Skeletal muscle satellite cell (primary cell): ENCODE data around the gene TCP11X1. TPM values are rescaled to one million over a fixed set of nuclear protein-coding genes. Genes with fewer than 3 reads are reported as not detected.
"Not testable (repeated sequence)": the region's sequence is repeated elsewhere in the genome, so short reads cannot be mapped to it uniquely, and the experiment has no call there.

Source experiments
- H3K27me3 ChIP-seq: 2 replicates; pipeline ENCODE4 v1.7.0; 2013; ENCODE audit warnings: low read length; ENCODE audit not compliant: control insufficient read depth, insufficient read depth
- H3K36me3 ChIP-seq: 2 replicates; pipeline ENCODE4 v1.7.0; 2013; ENCODE audit warnings: mild to moderate bottlenecking, control low read depth, low read length; ENCODE audit not compliant: insufficient read depth
- H3K4me1 ChIP-seq: 2 replicates; pipeline ENCODE4 v1.7.0; 2013; ENCODE audit warnings: low read length; ENCODE audit not compliant: control insufficient read depth, insufficient read depth
- H3K4me2 ChIP-seq: 2 replicates; pipeline ENCODE4 v1.7.0; 2013; ENCODE audit warnings: mild to moderate bottlenecking, low read length
- H3K4me3 ChIP-seq: 2 replicates; pipeline ENCODE4 v1.7.0; 2013; ENCODE audit warnings: low read length
- H3K9ac ChIP-seq: 2 replicates; pipeline ENCODE4 v1.7.0; 2013; ENCODE audit warnings: mild to moderate bottlenecking, low read depth, low read length, moderate library complexity
- H3K9me3 ChIP-seq: replicated peaks from 2 replicates; pipeline ENCODE4 v1.7.0; 2013; ENCODE audit warnings: mild to moderate bottlenecking, control low read depth, low read length
- total RNA-seq: library from RNA; depleted of rRNA; stranded (reverse); fragments of >200 nt; gene quantifications from 2 replicates; pipeline ENCODE4 v1.2.3, GENCODE V29; 2012; rRNA removed

Gene TCP11X1
- total RNA-seq, result not detected in 2 replicates

DNA sequence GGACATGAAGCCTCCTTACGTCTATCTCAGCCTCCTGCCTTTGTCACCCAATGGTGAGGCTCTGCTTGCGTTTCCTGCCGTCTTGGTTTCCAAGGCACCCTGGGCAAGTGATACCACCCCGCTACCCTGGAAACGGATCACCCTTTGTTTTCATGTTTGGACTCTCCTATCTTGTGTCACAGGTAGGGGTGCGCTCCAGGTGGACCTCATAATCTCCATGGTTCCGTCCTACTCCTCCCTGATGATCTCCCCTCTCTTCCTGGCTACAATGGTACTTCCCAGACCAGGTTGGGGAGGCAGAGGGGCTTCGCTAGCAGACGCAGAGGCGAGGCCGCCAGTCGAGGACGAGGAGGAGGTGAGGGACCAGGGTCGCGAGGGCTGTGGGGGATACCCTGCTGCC lies at the start of gene TCP11X1:
Gene TCP11X1, plus strand, starts transcription at position 316 of the 400 bp plus-strand sequence.
- not testable (repeated sequence) for H3K4me3 ChIP-seq, H3K27me3 ChIP-seq, H3K9me3 ChIP-seq, H3K36me3 ChIP-seq, H3K9ac ChIP-seq, H3K4me2 ChIP-seq, H3K4me1 ChIP-seq

DNA sequence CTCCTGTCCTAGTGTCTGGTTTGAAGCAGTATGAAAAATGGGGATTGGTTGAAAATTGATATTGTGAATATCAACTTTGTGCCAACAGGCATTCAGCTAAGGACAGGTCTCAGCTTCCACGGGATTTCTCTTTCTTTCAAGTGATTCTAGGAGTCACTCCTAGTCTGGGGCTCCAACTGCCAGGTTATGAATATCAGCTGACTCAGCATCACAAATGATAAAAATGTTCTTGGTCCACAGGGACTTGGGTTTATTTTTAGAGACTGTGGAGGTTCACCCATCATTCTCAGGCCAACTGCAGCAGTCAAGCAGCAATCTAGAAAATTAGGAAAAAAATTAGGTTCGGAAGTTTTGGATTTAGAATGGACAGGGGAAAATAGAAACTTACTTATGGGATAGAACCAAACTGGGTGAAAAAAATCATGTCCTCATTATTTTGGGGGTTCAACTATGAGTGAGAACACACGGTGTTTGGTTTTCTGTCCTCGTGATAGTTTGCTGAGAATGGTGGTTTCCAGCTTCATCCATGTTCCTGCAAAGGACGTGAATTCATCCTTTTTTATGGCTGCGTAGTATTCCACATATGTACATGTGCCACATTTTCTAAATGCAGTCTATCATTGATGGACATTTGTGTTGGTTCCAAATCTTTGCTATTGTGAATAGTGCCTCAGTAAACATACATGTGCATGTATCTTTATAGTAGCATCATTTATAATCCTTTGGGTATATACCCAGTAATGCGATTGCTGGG lies 29.0 kb upstream of the TCP11X1 start:
- no peaks in the 10 kb centered on the region for H3K27me3 ChIP-seq
- no peak overlapping the region for H3K4me3 ChIP-seq
- H3K9ac ChIP-seq, result no peak overlapping the region
- no peak overlapping the region for H3K4me2 ChIP-seq
- peaks cover 3% of the 10 kb centered on the region for H3K9me3 ChIP-seq
- no peaks in the 10 kb centered on the region for H3K4me1 ChIP-seq
- H3K36me3 ChIP-seq, result no peaks in the 10 kb centered on the region

DNA sequence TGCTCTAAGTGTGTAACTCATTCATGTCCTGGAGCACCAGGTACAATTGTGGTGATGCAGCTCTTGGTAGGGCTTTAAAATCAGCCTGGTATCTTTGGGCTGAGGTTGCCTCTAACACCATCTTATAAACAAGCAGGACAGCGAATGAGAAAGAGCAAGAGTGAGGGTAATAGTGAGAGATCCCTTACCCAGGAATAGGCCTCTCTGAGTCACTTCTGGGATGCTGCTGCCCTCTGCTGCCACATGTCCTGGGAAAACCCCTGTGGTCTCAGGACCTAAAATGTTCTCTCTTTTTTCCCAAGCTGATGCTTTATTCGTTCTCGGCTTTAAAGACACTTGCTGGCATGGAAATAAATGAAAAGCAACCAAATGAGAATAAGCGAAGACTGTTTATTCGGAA lies 7.2 kb upstream of the TCP11X1 start:
- not testable (repeated sequence) for H3K36me3 ChIP-seq, H3K4me2 ChIP-seq, H3K27me3 ChIP-seq, H3K9me3 ChIP-seq, H3K9ac ChIP-seq, H3K4me1 ChIP-seq, H3K4me3 ChIP-seq

DNA sequence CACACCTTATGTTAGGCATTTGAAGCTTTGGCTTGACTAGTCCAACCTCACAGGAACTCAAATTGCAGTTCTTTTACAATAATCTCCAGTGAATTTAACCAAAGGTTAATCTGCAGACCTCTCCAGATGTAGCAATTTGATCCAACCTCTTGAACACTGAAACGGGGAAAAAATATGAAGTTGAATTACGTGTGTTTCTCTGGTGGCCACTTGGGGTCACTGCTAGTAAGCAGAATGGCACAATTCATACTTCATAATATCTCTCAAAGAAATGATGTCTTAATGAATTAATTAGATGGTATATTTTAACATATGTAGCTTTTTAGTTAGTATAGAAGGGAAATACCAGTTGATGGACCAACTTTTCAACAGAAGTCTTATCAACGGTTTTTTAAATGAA lies 1.4 kb downstream of the TCP11X1 start:
- not testable (repeated sequence) for H3K4me2 ChIP-seq, H3K4me3 ChIP-seq, H3K9ac ChIP-seq, H3K4me1 ChIP-seq, H3K27me3 ChIP-seq, H3K9me3 ChIP-seq, H3K36me3 ChIP-seq

DNA sequence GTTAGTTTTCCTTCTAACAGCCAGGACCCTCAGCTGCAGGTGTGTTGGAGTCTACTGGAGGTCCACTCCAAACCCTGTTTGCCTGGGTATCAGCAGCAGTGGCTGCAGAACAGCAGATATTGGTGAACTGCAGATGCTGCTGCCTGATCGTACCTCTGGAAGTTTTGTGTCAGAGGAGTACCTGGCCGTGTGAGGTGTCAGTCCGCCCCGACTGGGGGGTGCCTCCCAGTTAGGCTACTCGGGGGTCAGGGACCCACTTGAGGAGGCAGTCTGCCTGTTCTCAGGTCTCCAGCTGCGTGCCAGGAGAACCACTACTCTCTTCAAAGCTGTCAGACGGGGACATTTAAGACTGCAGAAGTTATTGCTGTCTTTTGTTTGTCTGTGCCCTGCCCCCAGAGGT lies 20.6 kb downstream of the TCP11X1 start:
- not testable (repeated sequence) for H3K36me3 ChIP-seq, H3K4me3 ChIP-seq, H3K9ac ChIP-seq, H3K27me3 ChIP-seq, H3K4me2 ChIP-seq, H3K4me1 ChIP-seq, H3K9me3 ChIP-seq

DNA sequence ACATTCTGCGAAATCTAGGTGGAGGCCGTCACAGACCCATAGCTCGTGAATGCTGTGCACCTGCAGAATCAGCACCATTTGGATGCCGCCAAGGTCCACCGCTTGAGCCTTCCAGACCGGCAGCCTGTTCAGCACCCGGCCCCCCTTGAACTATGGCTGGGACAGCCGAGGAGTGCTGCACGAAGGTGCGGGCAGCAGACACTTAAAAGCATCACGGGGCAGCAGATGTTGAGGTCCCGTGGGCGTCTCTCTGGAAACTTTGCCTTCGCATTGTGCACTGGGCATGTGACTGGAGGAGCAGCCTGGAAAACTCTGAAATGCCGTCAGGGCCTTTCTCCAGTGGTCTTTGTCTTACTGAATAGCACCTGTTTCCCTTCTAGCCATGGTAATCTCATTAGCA lies 25.2 kb downstream of the TCP11X1 start:
- H3K36me3 ChIP-seq, H3K9ac ChIP-seq, H3K9me3 ChIP-seq, H3K4me2 ChIP-seq, H3K27me3 ChIP-seq, H3K4me3 ChIP-seq, H3K4me1 ChIP-seq: not testable (repeated sequence)

DNA sequence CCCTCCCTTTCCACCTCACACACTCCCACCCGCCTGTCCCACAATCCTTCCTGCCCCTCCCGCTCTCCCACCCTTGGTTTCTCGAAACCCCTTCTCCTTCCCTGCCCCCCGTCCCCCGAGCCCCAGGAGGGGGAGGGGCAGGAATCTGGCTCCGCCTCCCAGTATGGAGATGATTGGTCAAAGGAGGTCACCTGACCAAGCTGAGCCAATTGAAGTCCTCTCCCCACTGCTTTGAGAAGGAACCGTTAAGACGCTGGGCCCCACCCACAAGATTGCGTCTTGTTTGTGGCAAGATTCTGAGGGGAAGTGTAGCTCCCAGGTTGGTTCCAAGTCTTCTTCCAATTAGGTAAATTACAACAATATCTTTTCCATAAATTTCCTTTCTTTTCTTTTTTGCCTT lies 31.8 kb downstream of the TCP11X1 start, which contains the start of gene NXF2:
Gene NXF2, plus strand, starts transcription at position 275 of the 400 bp plus-strand sequence. CDS start 59,912 bp downstream, outside the sequence.
- H3K27me3 ChIP-seq, H3K4me1 ChIP-seq, H3K9ac ChIP-seq, H3K4me2 ChIP-seq, H3K4me3 ChIP-seq, H3K9me3 ChIP-seq, H3K36me3 ChIP-seq: not testable (repeated sequence)

DNA sequence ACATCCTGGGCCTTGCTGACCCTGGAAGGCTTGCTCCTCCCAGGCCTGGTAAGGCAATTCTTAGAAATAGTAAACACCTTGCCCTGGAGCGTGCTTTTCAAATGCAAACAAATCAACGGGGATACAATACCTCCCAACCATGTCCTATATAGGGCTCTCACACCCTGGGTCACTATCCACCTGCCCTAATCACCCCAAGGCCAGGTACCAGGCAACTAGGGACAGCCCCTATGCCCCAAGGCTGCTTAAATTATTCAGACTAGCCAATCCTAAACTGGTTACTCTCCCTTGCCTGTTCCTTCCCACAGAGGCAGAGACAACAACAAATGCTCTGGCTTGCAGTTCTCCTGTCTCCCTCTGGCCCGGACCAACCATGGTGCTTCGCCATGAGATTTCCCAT lies 57.1 kb downstream of the TCP11X1 start:
- not testable (repeated sequence) for H3K4me2 ChIP-seq, H3K4me1 ChIP-seq, H3K27me3 ChIP-seq, H3K4me3 ChIP-seq, H3K9me3 ChIP-seq, H3K9ac ChIP-seq, H3K36me3 ChIP-seq
